Tongue (tissue), 2 donors: ENCODE results near the gene MRLN. TPM values are rescaled to one million over a fixed set of nuclear protein-coding genes. Genes with fewer than 3 reads are reported as not detected.
"Not testable (repeated sequence)": the region's sequence is repeated elsewhere in the genome, so short reads cannot be mapped to it uniquely, and the experiment has no call there.

Source experiments
- DNase-seq: peaks from one replicate; pipeline ENCODE4 v3.0.0-alpha.2; 2015
- total RNA-seq: library from RNA; depleted of rRNA; stranded (reverse); fragments of >200 nt; gene quantifications from one replicate; pipeline ENCODE4 v1.2.3, GENCODE V29; 2014

Gene MRLN
- total RNA-seq, 1 donor from 2014 or later = 120 TPM

DNA sequence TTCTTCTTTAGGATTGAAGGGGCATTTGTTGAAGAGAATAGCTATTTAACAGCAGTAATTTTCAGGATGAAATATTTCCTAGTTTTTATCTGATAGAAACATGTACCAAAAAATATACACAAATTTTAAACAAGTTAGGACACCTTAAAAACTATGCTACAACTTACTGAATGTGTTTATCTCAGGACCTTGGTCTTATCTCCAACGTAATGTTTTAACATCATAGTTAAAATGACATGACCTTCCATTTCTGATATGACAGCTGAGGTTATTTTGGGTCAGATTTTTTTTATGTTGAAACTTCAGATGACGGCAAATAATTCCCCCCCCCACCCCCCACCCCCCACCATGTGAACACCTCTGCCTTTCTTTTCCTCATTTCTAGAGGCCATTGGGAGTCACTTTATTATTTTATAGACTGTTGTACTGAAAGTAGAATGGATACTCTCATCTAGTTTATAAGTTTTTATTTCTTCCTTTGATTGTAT is 8.0 kb downstream of the MRLN start:
- no peak for DNase-seq

GRCh38 chr10:59744762-59745161 is 8.5 kb downstream of the MRLN start:
- not testable (repeated sequence) for DNase-seq

GRCh38 chr10:59744156-59744555 is 9.1 kb downstream of the MRLN start:
- DNase-seq = not testable (repeated sequence)

- no peak for DNase-seq
These were observed 11.7 kb downstream of the MRLN start for GRCh38 chr10:59741583-59741982.

DNA sequence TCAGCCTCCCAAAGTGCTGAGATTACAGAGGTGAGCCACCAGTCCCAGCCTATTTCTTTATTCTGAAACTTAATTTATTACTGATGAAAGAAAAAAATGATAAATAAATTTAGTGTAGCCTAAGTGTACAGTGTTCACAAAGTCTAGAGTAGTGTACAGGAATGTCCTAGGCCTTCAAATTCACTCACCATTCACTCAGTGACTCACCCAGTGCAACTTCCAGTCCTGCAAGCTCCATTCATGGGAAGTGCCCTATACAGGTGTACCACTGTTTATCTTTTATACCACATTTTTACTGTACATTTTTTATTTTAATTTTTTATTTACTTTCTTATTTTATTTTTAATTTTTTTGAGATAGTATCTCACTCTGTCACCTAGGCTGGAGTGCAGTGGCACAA is 12.2 kb downstream of the MRLN start:
- DNase-seq = no peak

DNA sequence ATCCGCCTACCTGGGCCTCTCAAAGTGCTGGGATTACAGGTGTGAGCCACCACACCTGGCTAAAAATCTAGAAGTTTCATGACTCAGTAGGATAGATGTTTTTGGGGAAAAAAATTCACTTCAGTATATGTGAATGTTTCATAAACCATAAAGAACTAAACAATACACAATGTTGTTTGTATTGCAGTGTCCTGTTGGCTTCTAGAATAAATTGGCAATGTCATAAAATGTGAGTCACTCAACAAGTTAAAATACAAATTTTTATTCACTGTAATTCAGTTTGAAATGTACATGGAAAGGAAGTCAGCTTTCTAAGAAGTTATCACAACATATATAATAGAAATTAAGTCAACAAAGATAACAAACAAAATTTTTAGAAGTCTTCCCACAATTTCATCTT is 16.5 kb downstream of the MRLN start:
- DNase-seq = no peak

- DNase-seq = no peak
These were observed 18.0 kb downstream of the MRLN start for GRCh38 chr10:59735296-59735695.

GRCh38 chr10:59734014-59734462 is 19.2 kb downstream of the MRLN start:
- no peak for DNase-seq

DNA sequence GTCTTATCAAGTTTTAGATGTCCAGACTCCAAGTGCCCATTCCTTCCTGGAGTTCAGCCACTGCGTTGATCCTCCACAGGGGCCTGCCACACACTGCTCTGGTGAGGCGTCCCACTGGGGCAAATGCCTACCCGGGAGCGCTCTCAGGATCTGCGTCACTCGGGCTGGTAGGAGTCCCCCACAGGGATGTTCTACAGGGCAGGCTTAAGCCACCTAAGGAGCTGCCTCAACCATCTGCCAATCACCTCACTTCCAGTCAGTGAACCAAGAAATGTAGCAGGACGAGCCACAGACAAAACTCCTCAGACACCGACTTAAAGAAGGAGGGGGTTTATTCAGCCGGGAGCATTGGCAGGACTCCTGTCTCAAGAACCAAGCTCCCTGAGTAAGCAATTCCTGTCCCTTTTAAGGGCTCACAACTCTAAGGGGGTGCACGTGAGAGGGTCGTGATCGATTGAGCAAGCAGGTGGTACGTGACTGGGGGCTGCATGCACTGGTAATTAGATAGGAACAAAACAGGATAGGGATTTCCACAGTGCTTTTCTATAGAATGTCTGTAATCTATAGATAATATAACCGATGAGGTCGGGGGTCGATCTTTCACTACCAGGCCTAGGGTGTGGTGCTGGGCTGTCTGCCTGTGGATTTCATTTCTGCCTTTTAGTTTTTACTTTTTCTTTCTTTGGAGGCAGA is 19.8 kb downstream of the MRLN start:
- DNase-seq = not testable (repeated sequence)

- DNase-seq = not testable (repeated sequence)
These were observed 20.4 kb downstream of the MRLN start for GRCh38 chr10:59732849-59733248.

GRCh38 chr10:59729167-59729566 is 24.1 kb downstream of the MRLN start:
- DNase-seq = not testable (repeated sequence)

GRCh38 chr10:59724098-59724938 is 28.9 kb downstream of the MRLN start:
- peak; percentile 15 for DNase-seq

DNA sequence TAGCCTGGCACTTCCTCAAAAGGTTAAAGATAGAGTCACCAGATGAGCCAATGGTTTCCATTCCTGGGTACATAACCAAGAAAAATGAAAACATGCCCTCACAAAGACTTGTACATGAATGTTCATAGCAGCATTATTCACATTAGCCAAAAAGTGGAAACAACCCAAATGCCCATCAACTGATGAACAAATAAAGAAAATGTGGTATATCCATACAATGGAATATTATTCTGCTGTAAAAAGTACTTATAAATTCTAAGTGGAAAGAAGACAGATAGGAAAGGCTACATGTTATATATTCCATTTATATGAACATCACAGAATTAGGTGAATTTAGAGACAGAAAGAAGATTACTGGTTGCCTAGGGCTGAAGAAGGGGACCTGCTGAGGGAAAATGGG is 32.9 kb downstream of the MRLN start:
- no peak for DNase-seq

DNA sequence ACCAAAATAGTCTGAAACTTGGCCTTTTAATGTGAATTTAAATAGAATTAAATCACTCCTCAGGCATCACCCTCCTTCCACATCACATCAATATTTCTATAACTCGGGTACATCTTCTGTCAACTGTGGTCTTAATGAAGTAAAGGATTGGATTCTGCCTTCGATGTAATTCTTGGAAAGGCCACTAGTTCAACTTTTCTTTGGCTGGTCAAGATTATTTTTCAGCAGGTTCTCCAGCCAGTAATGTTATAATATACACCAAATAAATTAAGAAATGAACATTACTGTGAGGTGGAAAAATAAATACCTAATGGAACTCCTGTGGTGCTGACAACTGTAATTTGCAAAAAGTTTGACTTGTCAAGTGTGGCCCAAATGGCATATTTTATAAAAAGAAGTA is 33.9 kb downstream of the MRLN start:
- DNase-seq = no peak

DNA sequence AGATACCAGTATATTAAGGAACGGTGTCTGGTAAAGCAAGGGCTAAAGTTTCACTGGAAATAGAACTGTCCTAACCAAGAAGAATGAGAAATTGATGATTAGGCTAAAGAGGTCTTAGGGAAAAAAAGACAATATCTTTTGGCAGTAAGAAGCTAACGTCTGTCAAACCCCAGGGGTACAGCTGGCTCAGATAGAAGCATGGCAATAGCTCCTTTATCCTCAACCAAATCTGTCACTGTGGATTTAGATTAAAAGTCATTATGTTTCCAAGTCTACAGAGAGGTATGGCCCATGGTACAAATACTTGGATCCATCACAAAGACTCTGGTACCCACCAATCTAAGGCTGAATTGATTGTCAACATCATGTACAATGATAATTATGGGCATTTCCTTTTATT is 35.0 kb downstream of the MRLN start:
- DNase-seq = no peak

- DNase-seq = no peak
These were observed 39.9 kb downstream of the MRLN start for GRCh38 chr10:59713196-59713821.

- no peak for DNase-seq
These were observed 41.3 kb downstream of the MRLN start for GRCh38 chr10:59711871-59712494.

DNA sequence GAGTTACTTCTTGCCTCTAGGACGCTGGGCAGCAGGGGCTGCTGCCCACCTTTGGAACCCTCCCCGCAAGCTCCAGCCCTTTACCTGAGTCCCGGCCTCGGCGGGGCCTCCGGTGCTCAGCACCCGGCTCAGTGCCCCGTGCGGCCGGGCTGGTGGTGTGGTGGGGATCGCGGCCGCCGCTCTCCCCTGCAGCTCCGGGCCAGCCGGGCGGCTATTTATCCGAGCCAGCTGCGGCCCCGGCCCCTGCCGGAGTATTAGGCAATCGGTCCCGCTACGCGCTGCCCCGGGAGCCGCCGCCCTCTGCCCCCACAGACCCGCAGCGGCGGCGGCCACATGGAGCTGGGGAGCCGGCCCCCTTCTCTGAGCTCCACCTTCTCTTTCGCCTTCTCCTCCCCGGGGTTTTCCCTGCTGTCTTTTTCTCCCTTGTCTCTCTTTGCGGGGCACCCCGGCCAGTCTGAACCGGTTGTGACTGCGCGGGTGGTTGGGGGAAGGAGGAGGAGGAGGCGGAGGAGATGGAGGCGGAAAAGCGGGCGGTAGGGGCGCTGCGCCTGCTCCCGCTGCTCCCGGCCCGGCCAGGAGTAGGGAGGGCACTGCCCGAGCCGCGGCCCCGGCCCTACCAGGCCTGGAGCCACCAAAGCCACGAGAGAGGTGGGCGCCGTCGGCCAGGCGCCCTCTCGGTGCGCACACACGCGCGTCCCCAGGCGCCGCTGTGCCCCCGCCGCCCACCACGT is 43.7 kb downstream of the MRLN start, which contains the start of gene SLC16A9:
Gene SLC16A9 (minus strand): TSS at position 456 of the 731 bp plus-strand sequence. CDS start 25,559 bp downstream, outside the sequence.
- DNase-seq = peak; percentile 86

DNA sequence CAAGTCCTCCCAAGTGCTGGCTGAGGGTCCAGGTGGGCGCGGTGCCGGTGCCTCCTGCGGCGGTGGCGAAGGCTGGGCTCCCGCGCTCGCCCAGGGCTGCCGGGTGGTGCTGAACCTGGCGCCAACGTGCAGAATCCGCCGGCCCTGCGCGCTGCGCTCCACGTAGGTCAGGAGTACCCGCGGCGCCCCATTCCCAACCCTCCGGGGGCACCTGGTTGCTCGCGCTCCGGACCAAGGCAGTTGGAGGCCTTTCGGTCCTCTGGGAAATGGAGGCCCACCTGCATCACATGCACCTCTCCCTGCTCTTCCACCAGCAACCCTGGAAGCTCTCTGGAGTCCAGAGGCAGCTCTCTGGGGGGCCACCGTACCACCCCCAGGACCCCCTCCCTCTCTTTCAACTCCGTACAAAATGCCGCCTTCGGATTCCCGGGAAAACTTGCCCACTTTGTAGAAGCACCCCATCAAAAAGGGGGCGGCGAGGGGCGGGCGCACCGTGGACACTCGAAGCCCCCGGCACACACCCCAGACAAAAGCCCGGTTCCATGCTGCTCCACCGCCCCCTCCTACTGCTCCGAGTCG is 44.4 kb downstream of the MRLN start:
- peak; percentile 25 for DNase-seq

DNA sequence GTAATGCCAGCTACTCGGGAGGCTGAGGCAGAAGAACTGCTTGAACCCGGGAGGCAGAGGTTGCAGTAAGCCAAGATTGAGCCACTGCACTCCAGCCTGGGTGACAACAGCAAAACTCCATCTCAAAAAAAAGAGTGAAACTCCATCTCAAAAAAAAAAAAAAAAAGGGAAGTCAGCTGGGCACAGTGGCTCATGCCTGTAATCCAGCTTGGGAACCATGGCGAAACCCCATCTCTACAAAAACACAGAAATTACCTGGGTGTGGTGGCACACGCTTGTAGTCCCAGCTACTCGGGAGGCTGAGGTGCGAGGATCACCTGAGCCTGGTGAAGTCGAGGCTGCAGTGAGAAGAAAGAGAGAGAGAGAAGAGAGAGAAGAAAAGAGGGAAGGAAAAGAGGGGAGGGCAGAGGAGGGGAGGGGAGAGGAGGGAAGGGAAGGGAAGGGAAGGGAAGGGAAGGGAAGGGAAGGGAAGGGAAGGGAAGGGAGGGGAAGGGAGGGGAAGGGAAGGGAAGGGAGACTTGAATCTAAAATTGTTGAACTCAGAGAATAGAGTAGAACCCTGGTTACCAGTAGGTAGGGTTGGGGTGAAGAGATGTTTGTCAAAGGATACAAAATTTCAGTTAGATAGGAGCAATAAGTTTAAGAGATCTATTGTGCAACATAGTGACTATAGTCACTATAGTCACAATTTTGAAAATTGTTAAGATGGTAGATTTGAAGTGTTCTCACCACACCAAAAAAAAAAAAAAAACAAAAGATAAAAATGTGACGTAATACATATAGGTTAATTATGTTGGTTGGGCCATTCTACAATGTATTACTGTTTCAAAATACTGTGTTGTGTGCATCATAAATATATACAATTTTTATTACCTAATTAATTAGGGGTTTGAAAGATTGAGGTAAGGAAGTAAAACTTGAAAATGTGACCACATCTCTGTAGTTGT is 46.1 kb downstream of the MRLN start:
- DNase-seq = no peak
